IMR-90 (cell line): Measurements from ENCODE around the gene MAZ. TPM values are rescaled to one million over a fixed set of nuclear protein-coding genes. Genes with fewer than 3 reads are reported as not detected.
"Not testable (repeated sequence)": the region's sequence is repeated elsewhere in the genome, so short reads cannot be mapped to it uniquely, and the experiment has no call there.

Experiments
- ATAC-seq: fragments of 200-7000 bp; cut with Tn5 transposase; 2 replicates; pipeline ENCODE4 v1.9.1; 2020; ENCODE audit warnings: low read depth, mild to moderate bottlenecking, moderate library complexity
- BruUV-seq: library from RNA; stranded (reverse); fragments of 400-500 nt; replicated peaks from 2 replicates; lab custom pipeline; 2021; lab: Mats Ljungman, UMichigan
- CTCF ChIA-PET: fragments of 300-600 bp; formaldehyde crosslinking; extraction: SDS; loops from one replicate; lab custom pipeline; 2021; ENCODE audit warnings: antibody characterized with exemption; lab: Yijun Ruan, JAX
- POLR2A ChIA-PET: fragments of 300-600 bp; sonication (Branson Sonifier 250); formaldehyde crosslinking; loops from one replicate; lab custom pipeline; 2022; ENCODE audit warnings: antibody characterized with exemption; ENCODE audit not compliant: unreplicated experiment; lab: Charles Lee
- DNase-seq: peaks from one replicate; pipeline ENCODE4 v3.0.0; 2013
- H2AFZ ChIP-seq: replicated peaks from 2 replicates; pipeline ENCODE3; 2013; ENCODE audit warnings: low read length, mild to moderate bottlenecking; ENCODE audit not compliant: poor library complexity
- H2AK5ac ChIP-seq: 2 replicates; pipeline ENCODE4 v1.6.1; 2013; ENCODE audit warnings: low read depth, low read length, inconsistent platforms
- H2AK9ac ChIP-seq: replicated peaks from 2 replicates; pipeline ENCODE3; 2013; ENCODE audit warnings: mild to moderate bottlenecking, low read depth, low read length, moderate library complexity; ENCODE audit not compliant: poor library complexity
- H2BK120ac ChIP-seq: 2 replicates; pipeline ENCODE4 v1.6.1; 2013; ENCODE audit warnings: low read depth, low read length, inconsistent platforms
- H2BK15ac ChIP-seq: 3 replicates; pipeline ENCODE4 v1.6.1; 2013; ENCODE audit warnings: low read depth, low read length, inconsistent platforms
- H2BK20ac ChIP-seq: 2 replicates; pipeline ENCODE4 v1.6.1; 2013; ENCODE audit warnings: low read depth, mild to moderate bottlenecking, inconsistent platforms, low read length, moderate library complexity
- H2BK5ac ChIP-seq: 2 replicates; pipeline ENCODE4 v1.6.1; 2013; ENCODE audit warnings: mild to moderate bottlenecking, low read depth, low read length, inconsistent platforms; ENCODE audit not compliant: poor library complexity, severe bottlenecking
- H3K14ac ChIP-seq: replicated peaks from 2 replicates; pipeline ENCODE4 v1.6.1; 2013; ENCODE audit warnings: low read depth, low read length, inconsistent platforms
- H3K18ac ChIP-seq: 2 replicates; pipeline ENCODE4 v1.6.1; 2013; ENCODE audit warnings: low read depth, low read length, control low read depth
- H3K23ac ChIP-seq: 2 replicates; pipeline ENCODE4 v1.6.1; 2013; ENCODE audit warnings: low read depth, low read length, inconsistent platforms
- H3K27ac ChIP-seq: 2 replicates; pipeline ENCODE4 v1.5.1; 2013; ENCODE audit warnings: mild to moderate bottlenecking, control low read depth, low read length; ENCODE audit not compliant: insufficient read depth
- H3K27me3 ChIP-seq: 2 replicates; pipeline ENCODE4 v1.6.1; 2013; ENCODE audit warnings: low read length; ENCODE audit not compliant: control insufficient read depth, insufficient read depth
- H3K36me3 ChIP-seq: 2 replicates; pipeline ENCODE4 v1.6.1; 2013; ENCODE audit warnings: low read length, mixed read lengths; ENCODE audit not compliant: control insufficient read depth, insufficient read depth
- H3K4ac ChIP-seq: 2 replicates; pipeline ENCODE4 v1.6.1; 2013; ENCODE audit warnings: low read depth, low read length, inconsistent platforms
- H3K4me1 ChIP-seq: 2 replicates; pipeline ENCODE4 v1.6.1; 2013; ENCODE audit warnings: low read length, mixed read lengths; ENCODE audit not compliant: control insufficient read depth, insufficient read depth
- H3K4me2 ChIP-seq: 2 replicates; pipeline ENCODE4 v1.6.1; 2013; ENCODE audit warnings: low read depth, mild to moderate bottlenecking, control low read depth, low read length, moderate library complexity
- H3K4me3 ChIP-seq: 2 replicates; pipeline ENCODE4 v1.5.1; 2013; ENCODE audit warnings: low read depth, mild to moderate bottlenecking, control low read depth, low read length, moderate library complexity; ENCODE audit not compliant: insufficient read depth
- H3K56ac ChIP-seq: 2 replicates; pipeline ENCODE4 v1.6.1; 2013; ENCODE audit warnings: low read length, inconsistent platforms; ENCODE audit not compliant: insufficient read depth; ENCODE audit errors: extremely low read depth
- H3K79me1 ChIP-seq, 2 experiments: 2 replicates each; pipeline ENCODE4 v1.6.1; 2013; ENCODE audit warnings: low read length in 2 of 2, inconsistent platforms in 1 of 2, low read depth in 1 of 2
- H3K9ac ChIP-seq: 2 replicates; pipeline ENCODE4 v1.6.1; 2013; ENCODE audit warnings: low read depth, low read length, control low read depth
- H3K9me1 ChIP-seq: 2 replicates; pipeline ENCODE4 v1.6.1; 2013; ENCODE audit warnings: low read length, inconsistent platforms; ENCODE audit not compliant: insufficient read depth
- H3K9me3 ChIP-seq: 2 replicates; pipeline ENCODE4 v1.6.1; 2013; ENCODE audit warnings: low read length; ENCODE audit not compliant: control insufficient read depth, insufficient read depth
- H4K20me1 ChIP-seq: 2 replicates; pipeline ENCODE4 v1.6.1; 2013; ENCODE audit warnings: low read length, inconsistent platforms; ENCODE audit not compliant: insufficient read depth
- H4K5ac ChIP-seq: 2 replicates; pipeline ENCODE4 v1.6.1; 2013; ENCODE audit warnings: mild to moderate bottlenecking, low read depth, low read length, control low read depth
- H4K8ac ChIP-seq, 2 experiments: 2 replicates each; pipeline ENCODE4 v1.6.1; 2013; ENCODE audit warnings: low read depth in 2 of 2, low read length in 2 of 2, control low read depth in 1 of 2, inconsistent platforms in 1 of 2
- H4K91ac ChIP-seq: 2 replicates; pipeline ENCODE4 v1.6.1; 2013; ENCODE audit warnings: low read depth, low read length, inconsistent platforms; ENCODE audit not compliant: insufficient read depth
- CHD1 ChIP-seq: IDR thresholded peaks from 2 replicates; pipeline ENCODE4 v1.6.1; 2012; ENCODE audit warnings: low read depth, low read length, improper control_type of control experiment
- MAFK ChIP-seq: IDR thresholded peaks from 2 replicates; pipeline ENCODE4 v1.6.1; 2012; ENCODE audit warnings: low read depth, low read length, improper control_type of control experiment
- MAZ ChIP-seq: IDR thresholded peaks from 2 replicates; pipeline ENCODE4 v1.6.1; 2012; ENCODE audit warnings: low read depth, mild to moderate bottlenecking, low read length, improper control_type of control experiment, moderate library complexity, borderline replicate concordance
- MXI1 ChIP-seq: IDR thresholded peaks from 2 replicates; pipeline ENCODE4 v1.6.1; 2012; ENCODE audit warnings: low read depth, mild to moderate bottlenecking, low read length, moderate library complexity, borderline replicate concordance
- RAD21 ChIP-seq: IDR thresholded peaks from 2 replicates; pipeline ENCODE4 v1.6.1; 2012; ENCODE audit warnings: low read length, improper control_type of control experiment
- RCOR1 ChIP-seq: IDR thresholded peaks from 2 replicates; pipeline ENCODE4 v1.6.1; 2012; ENCODE audit warnings: mild to moderate bottlenecking, low read length, improper control_type of control experiment; ENCODE audit not compliant: insufficient replicate concordance
- WGBS, 2 experiments: methylation state at CpG; one replicate each; pipeline versions ENCODE4 v1.1.5 to v1.1.7; 2013; ENCODE audit warnings: missing lambda C conversion rate in 2 of 2; ENCODE audit not compliant: insufficient read length in 1 of 2; ENCODE audit errors: extremely low coverage in 2 of 2; 5-methylcytosine and 5-hydroxymethylcytosine counted together
- dilution Hi-C: fragments of 300-500 bp; cut with HindIII; formaldehyde crosslinking; loops from one replicate; pipeline ENCODE4 v1.14.3; 2018; ENCODE audit warnings: low sequenced_read_pairs; ENCODE audit not compliant: unreplicated experiment
- in situ Hi-C: fragments of 300-500 bp; cut with MboI; formaldehyde crosslinking; loops from 3 replicates; pipeline ENCODE4 v1.14.3; 2019; ENCODE audit warnings: low sequenced_read_pairs, inconsistent platforms, mixed read lengths
- intact Hi-C: fragments of 100-400 bp; cut with micrococcal nuclease; formaldehyde crosslinking; loops from 2 replicates; pipeline ENCODE4 v1.10.0; 2022
- polyA plus RNA-seq, 3 experiments: library from polyadenylated mRNA; depleted of rRNA; stranded (reverse); fragments of >200 nt; gene quantifications; 2 replicates each; pipeline ENCODE4 v1.2.3, GENCODE V29; 2012; ENCODE audit warnings: low replicate concordance in 1 of 3
- total RNA-seq: library from RNA; depleted of rRNA; stranded (reverse); fragments of >200 nt; gene quantifications from 2 replicates; pipeline ENCODE4 v1.2.3, GENCODE V29; 2012
- TF ChIP-seq, protein P1 (sequence below): fragments of 150-350 bp; IDR thresholded peaks from 2 replicates; pipeline ENCODE4 v1.6.1; 2016; ENCODE audit warnings: low read depth, mild to moderate bottlenecking, low read length, moderate library complexity, borderline replicate concordance

MAZ gene
- total and polyA plus RNA-seq, 2 of the 4 experiments (the other 2 are of a cell fraction) = 113 to 138 TPM

GRCh38 chr16:29791845-29792807 lies 14.2 kb upstream of the MAZ start (continued):
- TF ChIP-seq MXI1 = no peak
- no peak for TF ChIP-seq MAFK
- TF ChIP-seq MAZ = no peak
- TF ChIP-seq, protein P1, sequence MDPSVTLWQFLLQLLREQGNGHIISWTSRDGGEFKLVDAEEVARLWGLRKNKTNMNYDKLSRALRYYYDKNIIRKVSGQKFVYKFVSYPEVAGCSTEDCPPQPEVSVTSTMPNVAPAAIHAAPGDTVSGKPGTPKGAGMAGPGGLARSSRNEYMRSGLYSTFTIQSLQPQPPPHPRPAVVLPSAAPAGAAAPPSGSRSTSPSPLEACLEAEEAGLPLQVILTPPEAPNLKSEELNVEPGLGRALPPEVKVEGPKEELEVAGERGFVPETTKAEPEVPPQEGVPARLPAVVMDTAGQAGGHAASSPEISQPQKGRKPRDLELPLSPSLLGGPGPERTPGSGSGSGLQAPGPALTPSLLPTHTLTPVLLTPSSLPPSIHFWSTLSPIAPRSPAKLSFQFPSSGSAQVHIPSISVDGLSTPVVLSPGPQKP = no peak
- no peak for TF ChIP-seq CHD1
- no peak for TF ChIP-seq RCOR1
- TF ChIP-seq RAD21 = no peak

GRCh38 chr16:29793153-29793552 lies 13.2 kb upstream of the MAZ start:
- CTCF ChIA-PET, dilution Hi-C loops, H3K4me3 ChIP-seq, H2AFZ ChIP-seq, H4K20me1 ChIP-seq, H3K4me1 ChIP-seq, H2AK5ac ChIP-seq, H3K36me3 ChIP-seq, H2AK9ac ChIP-seq, DNase-seq, H3K4ac ChIP-seq, H3K56ac ChIP-seq, H3K9me3 ChIP-seq, H2BK120ac ChIP-seq, intact Hi-C loops, H3K14ac ChIP-seq, H3K4me2 ChIP-seq, H2BK20ac ChIP-seq, H3K9ac ChIP-seq, H4K91ac ChIP-seq, H4K5ac ChIP-seq, in situ Hi-C loops, H2BK5ac ChIP-seq, H4K8ac ChIP-seq, BruUV-seq, ATAC-seq, POLR2A ChIA-PET, H3K27ac ChIP-seq, H3K27me3 ChIP-seq, H2BK15ac ChIP-seq, H3K18ac ChIP-seq, H3K23ac ChIP-seq: not testable (repeated sequence)
- H3K79me1 ChIP-seq = peaks cover 34 to 52% of the 10 kb centered on the region in 2 experiments
- 93% methylated on average over 17 of the region's 18 CpGs; no CpG with 5 or more reads in 1 of the 2 experiments for WGBS, 2 experiments
- peaks cover 10% of the 10 kb centered on the region for H3K9me1 ChIP-seq
